WTC11 (cell line): ENCODE measurements around the gene TNIP2. TPM values are rescaled to one million over a fixed set of nuclear protein-coding genes. Genes with fewer than 3 reads are reported as not detected.
A peak's percentile ranks its signal among the peaks of the same experiment; 100 is the strongest.

ENCODE experiments used
- ATF1 ChIP-seq: sonication (generic); formaldehyde crosslinking; IDR thresholded peaks from 2 replicates; pipeline ENCODE4 v1.8.1; 2023; ENCODE audit warnings: mild to moderate bottlenecking, moderate library complexity, missing genetic modification reagents
- CBFB ChIP-seq: sonication (generic); formaldehyde crosslinking; IDR thresholded peaks from 2 replicates; pipeline ENCODE4 v1.8.1; 2022; ENCODE audit warnings: mild to moderate bottlenecking, low read depth, missing genetic modification reagents
- EMX1 ChIP-seq: fragments of 250-450 bp; sonication (Bioruptor Pico); IDR thresholded peaks from 2 replicates; pipeline ENCODE4 v1.8.0; 2021; ENCODE audit warnings: mild to moderate bottlenecking
- ESRRA ChIP-seq: sonication (generic); formaldehyde crosslinking; IDR thresholded peaks from 2 replicates; pipeline ENCODE4 v1.8.1; 2022; ENCODE audit warnings: mild to moderate bottlenecking, missing genetic modification reagents, borderline replicate concordance
- FOXK1 ChIP-seq: sonication (generic); formaldehyde crosslinking; IDR thresholded peaks from 2 replicates; pipeline ENCODE4 v1.8.0; 2022; ENCODE audit warnings: mild to moderate bottlenecking, moderate library complexity, missing genetic modification reagents
- HMGA2 ChIP-seq: fragments of 250-450 bp; sonication (Bioruptor Pico); IDR thresholded peaks from 2 replicates; pipeline ENCODE4 v1.4.0; 2021; ENCODE audit warnings: mild to moderate bottlenecking, moderate library complexity
- IRF2 ChIP-seq: sonication (generic); formaldehyde crosslinking; IDR thresholded peaks from 2 replicates; pipeline ENCODE4 v1.8.0; 2022; ENCODE audit warnings: low read depth, missing genetic modification reagents, borderline replicate concordance
- JAZF1 ChIP-seq: fragments of 250-450 bp; sonication (Bioruptor Pico); IDR thresholded peaks from 2 replicates; pipeline ENCODE4 v1.9.0; 2021; ENCODE audit warnings: moderate library complexity, mild to moderate bottlenecking, inconsistent platforms
- KAT7 ChIP-seq: sonication (generic); formaldehyde crosslinking; IDR thresholded peaks from 2 replicates; pipeline ENCODE4 v1.8.1; 2023; ENCODE audit warnings: missing genetic modification reagents, mild to moderate bottlenecking, borderline replicate concordance
- MYBL2 ChIP-seq: sonication (generic); formaldehyde crosslinking; IDR thresholded peaks from 2 replicates; pipeline ENCODE4 v1.8.1; 2023; ENCODE audit warnings: mild to moderate bottlenecking, moderate library complexity, missing genetic modification reagents
- NFATC4 ChIP-seq: fragments of 250-450 bp; sonication (Bioruptor Pico); IDR thresholded peaks from 2 replicates; pipeline ENCODE4 v1.9.0; 2021; ENCODE audit warnings: mild to moderate bottlenecking
- NFYB ChIP-seq: sonication (generic); formaldehyde crosslinking; conservative IDR thresholded peaks from 2 replicates; pipeline ENCODE4 v1.8.0; 2022; ENCODE audit warnings: low read depth, missing genetic modification reagents
- NR3C1 ChIP-seq: sonication (generic); formaldehyde crosslinking; conservative IDR thresholded peaks from 2 replicates; pipeline ENCODE4 v1.8.1; 2023; ENCODE audit warnings: low read depth, mild to moderate bottlenecking, missing genetic modification reagents
- TEAD1 ChIP-seq: sonication (generic); formaldehyde crosslinking; IDR thresholded peaks from 2 replicates; pipeline ENCODE4 v1.8.0; 2022; ENCODE audit warnings: mild to moderate bottlenecking, missing genetic modification reagents
- ZNF121 ChIP-seq: sonication (generic); formaldehyde crosslinking; IDR thresholded peaks from 2 replicates; pipeline ENCODE4 v1.8.0; 2023; ENCODE audit warnings: missing genetic modification reagents
- ZNF138 ChIP-seq: sonication (generic); formaldehyde crosslinking; conservative IDR thresholded peaks from 2 replicates; pipeline ENCODE4 v1.8.1; 2022; ENCODE audit warnings: mild to moderate bottlenecking, moderate library complexity, missing genetic modification reagents
- ZNF416 ChIP-seq: fragments of 250-450 bp; sonication (Bioruptor Pico); IDR thresholded peaks from 2 replicates; pipeline ENCODE4 v1.9.0; 2021; ENCODE audit warnings: mild to moderate bottlenecking, inconsistent platforms
- ZNF671 ChIP-seq: fragments of 250-450 bp; sonication (Bioruptor Pico); IDR thresholded peaks from 2 replicates; pipeline ENCODE4 v1.8.0; 2021; ENCODE audit warnings: mild to moderate bottlenecking
- total RNA-seq: library from RNA; stranded (reverse); gene quantifications from 3 replicates; pipeline ENCODE4 v1.2.3, GENCODE V29; 2021
- TF ChIP-seq, protein P1 (sequence below): fragments of 250-450 bp; sonication (Bioruptor Pico); IDR thresholded peaks from 2 replicates; pipeline ENCODE4 v1.9.0; 2021; ENCODE audit warnings: mild to moderate bottlenecking
- TF ChIP-seq, protein P2 (sequence below): sonication (generic); formaldehyde crosslinking; IDR thresholded peaks from 2 replicates; pipeline ENCODE4 v1.8.0; 2022; ENCODE audit warnings: mild to moderate bottlenecking, missing genetic modification reagents
- TF ChIP-seq, protein P3 (sequence below): sonication (generic); formaldehyde crosslinking; IDR thresholded peaks from 2 replicates; pipeline ENCODE4 v1.8.0; 2022; ENCODE audit warnings: mild to moderate bottlenecking, missing genetic modification reagents
- TF ChIP-seq, protein P4 (sequence below): sonication (generic); formaldehyde crosslinking; conservative IDR thresholded peaks from 2 replicates; pipeline ENCODE4 v1.8.1; 2023; ENCODE audit warnings: mild to moderate bottlenecking, low read depth, missing genetic modification reagents, moderate library complexity
- TF ChIP-seq, protein P5 (sequence below): fragments of 250-450 bp; sonication (Bioruptor Pico); IDR thresholded peaks from 2 replicates; pipeline ENCODE4 v1.9.0; 2021; ENCODE audit warnings: mild to moderate bottlenecking, borderline replicate concordance
- TF ChIP-seq, protein P6 (sequence below): sonication (generic); formaldehyde crosslinking; IDR thresholded peaks from 2 replicates; pipeline ENCODE4 v1.8.0; 2023; ENCODE audit warnings: missing genetic modification reagents
- TF ChIP-seq, protein P7 (sequence below): sonication (generic); formaldehyde crosslinking; IDR thresholded peaks from 2 replicates; pipeline ENCODE4 v1.8.1; 2023; ENCODE audit warnings: mild to moderate bottlenecking, missing genetic modification reagents

The TNIP2 gene
- total RNA-seq, 1 experiment from 2014 or later: 44.4 TPM

DNA sequence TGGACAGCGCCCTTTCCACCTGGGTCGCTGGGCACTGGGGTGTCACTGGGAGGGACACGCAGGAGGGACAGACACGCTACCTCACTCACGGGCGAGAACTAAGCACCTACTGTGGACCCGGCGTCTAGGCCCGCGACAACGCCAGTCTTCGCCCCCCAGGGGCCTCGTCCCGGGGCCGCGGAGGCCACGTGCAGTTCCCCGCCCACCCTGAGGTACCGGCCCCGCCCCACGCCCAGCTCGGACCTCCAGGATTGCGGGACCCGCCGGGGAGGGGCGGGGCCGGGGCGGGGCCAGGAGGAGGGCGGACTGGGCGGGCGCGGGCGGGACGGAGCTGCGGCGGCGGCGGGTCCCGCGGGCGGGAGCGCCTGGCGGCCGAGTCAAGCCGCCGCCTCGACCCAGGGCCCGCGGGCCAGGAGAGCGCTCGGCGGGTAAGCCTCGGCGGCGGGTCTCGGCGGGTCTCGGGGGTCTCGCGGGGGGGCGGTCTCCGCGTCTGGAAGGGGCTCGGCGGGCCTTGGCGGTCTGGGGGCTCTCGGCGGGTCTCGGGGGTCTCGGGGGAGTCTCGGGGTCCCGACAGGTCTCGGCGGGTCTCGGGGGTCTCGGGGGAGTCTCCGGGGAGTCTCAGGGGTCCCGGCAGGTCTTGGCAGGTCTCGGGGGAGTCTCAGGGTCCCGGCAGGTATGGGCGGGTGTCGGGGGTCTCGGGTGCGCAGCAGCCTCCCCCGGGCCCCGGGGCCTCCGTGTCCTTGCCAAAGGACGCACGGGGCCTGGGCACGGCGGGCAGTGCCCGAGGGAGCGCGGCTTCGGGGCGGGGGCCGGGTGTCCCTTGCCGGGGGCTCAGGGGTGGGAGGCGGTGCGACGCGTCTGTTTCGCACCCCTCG lies 36.8 kb upstream of the TNIP2 start, which contains the start of gene SH3BP2 (continued):
- no peak for TF ChIP-seq JAZF1
- TF ChIP-seq ZNF416 (CRISPR knock-in tag): no peak
- TF ChIP-seq EMX1 (CRISPR knock-in tag): no peak
- TF ChIP-seq, protein P1, sequence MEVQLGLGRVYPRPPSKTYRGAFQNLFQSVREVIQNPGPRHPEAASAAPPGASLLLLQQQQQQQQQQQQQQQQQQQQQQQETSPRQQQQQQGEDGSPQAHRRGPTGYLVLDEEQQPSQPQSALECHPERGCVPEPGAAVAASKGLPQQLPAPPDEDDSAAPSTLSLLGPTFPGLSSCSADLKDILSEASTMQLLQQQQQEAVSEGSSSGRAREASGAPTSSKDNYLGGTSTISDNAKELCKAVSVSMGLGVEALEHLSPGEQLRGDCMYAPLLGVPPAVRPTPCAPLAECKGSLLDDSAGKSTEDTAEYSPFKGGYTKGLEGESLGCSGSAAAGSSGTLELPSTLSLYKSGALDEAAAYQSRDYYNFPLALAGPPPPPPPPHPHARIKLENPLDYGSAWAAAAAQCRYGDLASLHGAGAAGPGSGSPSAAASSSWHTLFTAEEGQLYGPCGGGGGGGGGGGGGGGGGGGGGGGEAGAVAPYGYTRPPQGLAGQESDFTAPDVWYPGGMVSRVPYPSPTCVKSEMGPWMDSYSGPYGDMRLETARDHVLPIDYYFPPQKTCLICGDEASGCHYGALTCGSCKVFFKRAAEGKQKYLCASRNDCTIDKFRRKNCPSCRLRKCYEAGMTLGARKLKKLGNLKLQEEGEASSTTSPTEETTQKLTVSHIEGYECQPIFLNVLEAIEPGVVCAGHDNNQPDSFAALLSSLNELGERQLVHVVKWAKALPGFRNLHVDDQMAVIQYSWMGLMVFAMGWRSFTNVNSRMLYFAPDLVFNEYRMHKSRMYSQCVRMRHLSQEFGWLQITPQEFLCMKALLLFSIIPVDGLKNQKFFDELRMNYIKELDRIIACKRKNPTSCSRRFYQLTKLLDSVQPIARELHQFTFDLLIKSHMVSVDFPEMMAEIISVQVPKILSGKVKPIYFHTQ (CRISPR knock-in tag): no peak
- TF ChIP-seq TEAD1 (CRISPR knock-in tag): peak; percentile 92
- TF ChIP-seq, protein P2, sequence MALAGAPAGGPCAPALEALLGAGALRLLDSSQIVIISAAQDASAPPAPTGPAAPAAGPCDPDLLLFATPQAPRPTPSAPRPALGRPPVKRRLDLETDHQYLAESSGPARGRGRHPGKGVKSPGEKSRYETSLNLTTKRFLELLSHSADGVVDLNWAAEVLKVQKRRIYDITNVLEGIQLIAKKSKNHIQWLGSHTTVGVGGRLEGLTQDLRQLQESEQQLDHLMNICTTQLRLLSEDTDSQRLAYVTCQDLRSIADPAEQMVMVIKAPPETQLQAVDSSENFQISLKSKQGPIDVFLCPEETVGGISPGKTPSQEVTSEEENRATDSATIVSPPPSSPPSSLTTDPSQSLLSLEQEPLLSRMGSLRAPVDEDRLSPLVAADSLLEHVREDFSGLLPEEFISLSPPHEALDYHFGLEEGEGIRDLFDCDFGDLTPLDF (CRISPR knock-in tag): peak; percentile 90; the same call in 1 of the 2 replicates
- TF ChIP-seq CBFB (CRISPR knock-in tag): 0 out of 2 replicates have a peak, but pooled peaks have one; percentile 67
- TF ChIP-seq, protein P3, sequence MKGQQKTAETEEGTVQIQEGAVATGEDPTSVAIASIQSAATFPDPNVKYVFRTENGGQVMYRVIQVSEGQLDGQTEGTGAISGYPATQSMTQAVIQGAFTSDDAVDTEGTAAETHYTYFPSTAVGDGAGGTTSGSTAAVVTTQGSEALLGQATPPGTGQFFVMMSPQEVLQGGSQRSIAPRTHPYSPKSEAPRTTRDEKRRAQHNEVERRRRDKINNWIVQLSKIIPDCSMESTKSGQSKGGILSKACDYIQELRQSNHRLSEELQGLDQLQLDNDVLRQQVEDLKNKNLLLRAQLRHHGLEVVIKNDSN (CRISPR knock-in tag): peak; percentile 83
- TF ChIP-seq, protein P4, sequence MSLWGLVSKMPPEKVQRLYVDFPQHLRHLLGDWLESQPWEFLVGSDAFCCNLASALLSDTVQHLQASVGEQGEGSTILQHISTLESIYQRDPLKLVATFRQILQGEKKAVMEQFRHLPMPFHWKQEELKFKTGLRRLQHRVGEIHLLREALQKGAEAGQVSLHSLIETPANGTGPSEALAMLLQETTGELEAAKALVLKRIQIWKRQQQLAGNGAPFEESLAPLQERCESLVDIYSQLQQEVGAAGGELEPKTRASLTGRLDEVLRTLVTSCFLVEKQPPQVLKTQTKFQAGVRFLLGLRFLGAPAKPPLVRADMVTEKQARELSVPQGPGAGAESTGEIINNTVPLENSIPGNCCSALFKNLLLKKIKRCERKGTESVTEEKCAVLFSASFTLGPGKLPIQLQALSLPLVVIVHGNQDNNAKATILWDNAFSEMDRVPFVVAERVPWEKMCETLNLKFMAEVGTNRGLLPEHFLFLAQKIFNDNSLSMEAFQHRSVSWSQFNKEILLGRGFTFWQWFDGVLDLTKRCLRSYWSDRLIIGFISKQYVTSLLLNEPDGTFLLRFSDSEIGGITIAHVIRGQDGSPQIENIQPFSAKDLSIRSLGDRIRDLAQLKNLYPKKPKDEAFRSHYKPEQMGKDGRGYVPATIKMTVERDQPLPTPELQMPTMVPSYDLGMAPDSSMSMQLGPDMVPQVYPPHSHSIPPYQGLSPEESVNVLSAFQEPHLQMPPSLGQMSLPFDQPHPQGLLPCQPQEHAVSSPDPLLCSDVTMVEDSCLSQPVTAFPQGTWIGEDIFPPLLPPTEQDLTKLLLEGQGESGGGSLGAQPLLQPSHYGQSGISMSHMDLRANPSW (CRISPR knock-in tag): no peak
- TF ChIP-seq, protein P5, sequence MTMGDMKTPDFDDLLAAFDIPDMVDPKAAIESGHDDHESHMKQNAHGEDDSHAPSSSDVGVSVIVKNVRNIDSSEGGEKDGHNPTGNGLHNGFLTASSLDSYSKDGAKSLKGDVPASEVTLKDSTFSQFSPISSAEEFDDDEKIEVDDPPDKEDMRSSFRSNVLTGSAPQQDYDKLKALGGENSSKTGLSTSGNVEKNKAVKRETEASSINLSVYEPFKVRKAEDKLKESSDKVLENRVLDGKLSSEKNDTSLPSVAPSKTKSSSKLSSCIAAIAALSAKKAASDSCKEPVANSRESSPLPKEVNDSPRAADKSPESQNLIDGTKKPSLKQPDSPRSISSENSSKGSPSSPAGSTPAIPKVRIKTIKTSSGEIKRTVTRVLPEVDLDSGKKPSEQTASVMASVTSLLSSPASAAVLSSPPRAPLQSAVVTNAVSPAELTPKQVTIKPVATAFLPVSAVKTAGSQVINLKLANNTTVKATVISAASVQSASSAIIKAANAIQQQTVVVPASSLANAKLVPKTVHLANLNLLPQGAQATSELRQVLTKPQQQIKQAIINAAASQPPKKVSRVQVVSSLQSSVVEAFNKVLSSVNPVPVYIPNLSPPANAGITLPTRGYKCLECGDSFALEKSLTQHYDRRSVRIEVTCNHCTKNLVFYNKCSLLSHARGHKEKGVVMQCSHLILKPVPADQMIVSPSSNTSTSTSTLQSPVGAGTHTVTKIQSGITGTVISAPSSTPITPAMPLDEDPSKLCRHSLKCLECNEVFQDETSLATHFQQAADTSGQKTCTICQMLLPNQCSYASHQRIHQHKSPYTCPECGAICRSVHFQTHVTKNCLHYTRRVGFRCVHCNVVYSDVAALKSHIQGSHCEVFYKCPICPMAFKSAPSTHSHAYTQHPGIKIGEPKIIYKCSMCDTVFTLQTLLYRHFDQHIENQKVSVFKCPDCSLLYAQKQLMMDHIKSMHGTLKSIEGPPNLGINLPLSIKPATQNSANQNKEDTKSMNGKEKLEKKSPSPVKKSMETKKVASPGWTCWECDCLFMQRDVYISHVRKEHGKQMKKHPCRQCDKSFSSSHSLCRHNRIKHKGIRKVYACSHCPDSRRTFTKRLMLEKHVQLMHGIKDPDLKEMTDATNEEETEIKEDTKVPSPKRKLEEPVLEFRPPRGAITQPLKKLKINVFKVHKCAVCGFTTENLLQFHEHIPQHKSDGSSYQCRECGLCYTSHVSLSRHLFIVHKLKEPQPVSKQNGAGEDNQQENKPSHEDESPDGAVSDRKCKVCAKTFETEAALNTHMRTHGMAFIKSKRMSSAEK (CRISPR knock-in tag): no peak
- TF ChIP-seq HMGA2: no peak
- TF ChIP-seq NFATC4 (CRISPR knock-in tag): no peak
- peak; percentile 72; the same call in 1 of the 2 replicates for TF ChIP-seq ATF1 (CRISPR knock-in tag)
- TF ChIP-seq FOXK1 (CRISPR knock-in tag): peak; percentile 81
- TF ChIP-seq ESRRA (CRISPR knock-in tag): peak; percentile 53; the same call in 1 of the 2 replicates
- TF ChIP-seq, protein P6, sequence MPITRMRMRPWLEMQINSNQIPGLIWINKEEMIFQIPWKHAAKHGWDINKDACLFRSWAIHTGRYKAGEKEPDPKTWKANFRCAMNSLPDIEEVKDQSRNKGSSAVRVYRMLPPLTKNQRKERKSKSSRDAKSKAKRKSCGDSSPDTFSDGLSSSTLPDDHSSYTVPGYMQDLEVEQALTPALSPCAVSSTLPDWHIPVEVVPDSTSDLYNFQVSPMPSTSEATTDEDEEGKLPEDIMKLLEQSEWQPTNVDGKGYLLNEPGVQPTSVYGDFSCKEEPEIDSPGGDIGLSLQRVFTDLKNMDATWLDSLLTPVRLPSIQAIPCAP: no peak
- peak; percentile 44; the same call in 1 of the 2 replicates for TF ChIP-seq MYBL2 (CRISPR knock-in tag)
- no peak for TF ChIP-seq IRF2 (CRISPR knock-in tag)
- no peak; the same call in 1 of the 2 replicates for TF ChIP-seq NFYB (CRISPR knock-in tag)
- 0 out of 2 replicates have a peak, but pooled peaks have one; percentile 78 for TF ChIP-seq KAT7
- TF ChIP-seq, protein P7, sequence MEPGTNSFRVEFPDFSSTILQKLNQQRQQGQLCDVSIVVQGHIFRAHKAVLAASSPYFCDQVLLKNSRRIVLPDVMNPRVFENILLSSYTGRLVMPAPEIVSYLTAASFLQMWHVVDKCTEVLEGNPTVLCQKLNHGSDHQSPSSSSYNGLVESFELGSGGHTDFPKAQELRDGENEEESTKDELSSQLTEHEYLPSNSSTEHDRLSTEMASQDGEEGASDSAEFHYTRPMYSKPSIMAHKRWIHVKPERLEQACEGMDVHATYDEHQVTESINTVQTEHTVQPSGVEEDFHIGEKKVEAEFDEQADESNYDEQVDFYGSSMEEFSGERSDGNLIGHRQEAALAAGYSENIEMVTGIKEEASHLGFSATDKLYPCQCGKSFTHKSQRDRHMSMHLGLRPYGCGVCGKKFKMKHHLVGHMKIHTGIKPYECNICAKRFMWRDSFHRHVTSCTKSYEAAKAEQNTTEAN (CRISPR knock-in tag): peak; percentile 75; the same call in 1 of the 2 replicates
- no peak for TF ChIP-seq ZNF121 (CRISPR knock-in tag)
- TF ChIP-seq NR3C1 (CRISPR knock-in tag): 0 out of 2 replicates have a peak, but pooled peaks have one; percentile 40
- peak; percentile 70; the same call in 1 of the 2 replicates for TF ChIP-seq ZNF138 (CRISPR knock-in tag)
- no peak for TF ChIP-seq ZNF671
